CD4-positive, alpha-beta T cell treated with Interleukin-17A for 4 hours (primary cell): Measurements from ENCODE around the gene TRAM2.
A peak's percentile ranks its signal among the peaks of the same experiment; 100 is the strongest.

Experiments used
- DNase-seq: peaks from one replicate; pipeline ENCODE4 v3.0.0-alpha.2; 2020; ENCODE audit warnings: mixed read lengths

Gene TRAM2, protein sequence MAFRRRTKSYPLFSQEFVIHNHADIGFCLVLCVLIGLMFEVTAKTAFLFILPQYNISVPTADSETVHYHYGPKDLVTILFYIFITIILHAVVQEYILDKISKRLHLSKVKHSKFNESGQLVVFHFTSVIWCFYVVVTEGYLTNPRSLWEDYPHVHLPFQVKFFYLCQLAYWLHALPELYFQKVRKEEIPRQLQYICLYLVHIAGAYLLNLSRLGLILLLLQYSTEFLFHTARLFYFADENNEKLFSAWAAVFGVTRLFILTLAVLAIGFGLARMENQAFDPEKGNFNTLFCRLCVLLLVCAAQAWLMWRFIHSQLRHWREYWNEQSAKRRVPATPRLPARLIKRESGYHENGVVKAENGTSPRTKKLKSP

DNA sequence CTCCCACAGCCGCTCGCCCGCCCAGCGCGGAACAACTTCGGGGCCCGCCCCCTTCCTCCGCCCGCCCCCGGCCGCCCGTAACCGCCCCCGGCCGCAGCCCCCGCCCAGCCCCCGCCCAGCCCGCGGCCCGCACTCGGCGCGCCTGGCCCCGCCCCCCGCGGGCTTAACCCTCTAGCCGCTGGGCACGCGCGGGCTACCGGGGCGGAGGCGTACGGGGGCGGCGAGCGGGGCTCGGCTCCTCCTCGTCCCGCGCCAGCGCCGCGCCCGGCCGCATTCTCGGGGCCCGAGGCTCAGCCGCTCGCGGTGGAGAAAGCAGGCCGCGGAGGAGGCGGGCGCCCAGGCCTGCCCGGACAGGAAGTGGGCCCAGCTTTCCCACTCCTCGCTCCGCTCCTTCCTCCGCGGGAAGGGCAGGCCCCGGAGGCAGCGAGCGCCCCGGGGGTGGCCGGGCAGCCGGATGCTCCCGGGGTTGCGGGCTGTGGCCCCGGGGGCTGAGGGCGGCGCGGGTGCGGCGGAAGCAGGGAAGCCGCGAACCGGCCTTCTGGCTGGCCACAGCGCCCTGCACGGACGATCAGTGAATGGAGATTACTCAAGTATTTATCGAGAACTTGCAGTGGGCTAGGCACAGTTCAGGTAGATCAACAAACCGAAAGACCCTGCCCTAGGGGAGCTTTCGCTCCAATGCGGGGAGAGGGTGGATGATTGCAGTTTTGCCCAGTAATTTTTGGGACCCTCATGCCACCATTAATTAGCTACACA lies at the start of gene TRAM2:
TSS of gene TRAM2 (minus strand) at position 39 of the 756 bp plus-strand sequence. CDS start 145 bp downstream, outside the sequence.
- DNase-seq, result peak; percentile 92

DNA sequence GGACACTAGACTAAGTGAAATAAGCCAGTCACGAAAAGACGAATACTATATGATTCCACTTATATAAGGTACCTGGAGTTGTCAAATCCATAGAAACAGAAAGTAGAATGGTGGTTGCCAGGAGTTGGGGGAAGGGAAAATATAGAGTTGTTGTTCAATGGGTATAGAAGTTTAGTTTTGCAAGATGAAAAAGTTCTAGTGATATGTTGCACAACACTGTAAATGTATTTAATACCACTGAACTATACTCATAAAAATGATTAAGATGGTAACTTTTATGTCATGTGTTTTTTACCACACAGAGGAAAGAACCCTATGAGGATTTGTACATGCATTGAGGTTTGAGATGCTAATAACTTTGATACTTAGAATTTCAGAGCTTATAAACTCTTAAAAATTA lies 46.0 kb upstream of the TRAM2 start:
- no peak for DNase-seq

DNA sequence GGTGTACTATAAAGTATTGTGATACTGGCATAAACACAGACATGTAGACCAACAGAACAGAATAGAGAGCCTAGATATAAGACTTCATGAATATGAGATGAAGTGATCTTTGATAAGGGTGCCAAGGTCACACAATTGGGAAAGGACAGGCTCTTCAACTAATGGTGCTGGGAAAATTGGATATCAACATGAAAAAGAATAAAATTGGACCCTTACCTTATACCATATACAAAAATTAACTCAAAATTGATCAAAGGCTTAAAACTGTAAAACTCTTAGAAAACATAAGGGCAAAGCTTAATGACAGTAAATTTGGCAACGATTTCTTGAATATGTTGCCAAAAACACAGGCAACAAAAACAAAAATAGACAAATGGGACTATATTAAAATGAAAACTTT lies 44.8 kb upstream of the TRAM2 start:
- DNase-seq, result no peak

DNA sequence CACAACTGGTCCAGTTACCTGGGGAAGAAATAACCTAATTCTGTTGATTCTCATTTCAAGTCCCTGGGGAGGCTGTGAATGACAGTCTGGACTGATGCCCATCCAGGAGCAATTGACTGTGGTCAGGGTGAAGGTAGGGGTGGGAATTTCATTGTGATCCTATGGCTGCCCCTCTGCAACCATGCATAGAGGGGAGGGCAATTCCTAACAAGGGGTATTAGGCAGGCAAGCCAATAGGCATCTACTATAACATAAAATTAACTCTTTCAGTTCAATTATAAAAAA lies 44.0 kb upstream of the TRAM2 start:
- DNase-seq, result no peak

DNA sequence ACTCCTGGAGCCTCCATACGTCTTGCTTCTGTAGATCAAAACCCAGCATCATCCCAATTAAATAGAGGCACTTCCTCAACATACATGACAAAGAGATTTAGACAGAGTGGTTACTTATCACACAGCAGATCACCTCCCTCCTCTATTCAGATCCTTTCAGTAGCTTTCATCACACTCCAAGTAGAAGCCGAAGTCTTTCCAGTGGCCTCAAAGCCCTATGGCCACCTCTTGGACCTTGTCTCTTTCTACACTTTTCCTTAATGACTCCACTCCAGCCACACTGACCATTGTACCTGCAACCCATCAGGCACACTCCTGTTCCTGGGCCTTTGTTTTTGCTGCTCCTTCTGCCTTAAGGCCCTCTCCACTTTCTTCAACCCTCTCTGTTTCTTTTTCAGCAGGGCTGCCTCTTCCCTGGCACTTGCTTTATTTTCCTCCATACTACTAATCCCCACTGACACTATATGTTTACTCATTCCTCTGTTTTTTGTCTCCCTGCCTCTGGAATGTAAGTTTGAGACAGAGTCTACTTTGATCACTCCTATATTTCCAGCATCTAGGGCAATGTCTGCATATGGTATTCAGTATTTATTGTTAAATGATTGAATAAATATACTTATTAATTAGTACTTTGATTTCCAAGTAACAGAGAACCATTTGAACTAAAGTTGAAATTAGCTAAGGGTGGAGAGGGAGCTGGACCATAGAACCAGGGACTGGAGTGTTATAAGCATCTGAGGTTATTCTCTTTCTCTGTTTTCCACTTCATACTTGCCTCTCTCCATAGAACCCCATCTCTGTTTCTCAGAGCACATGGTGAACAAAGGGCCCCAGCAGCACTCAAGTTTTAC lies 43.4 kb upstream of the TRAM2 start:
- DNase-seq, result no peak

DNA sequence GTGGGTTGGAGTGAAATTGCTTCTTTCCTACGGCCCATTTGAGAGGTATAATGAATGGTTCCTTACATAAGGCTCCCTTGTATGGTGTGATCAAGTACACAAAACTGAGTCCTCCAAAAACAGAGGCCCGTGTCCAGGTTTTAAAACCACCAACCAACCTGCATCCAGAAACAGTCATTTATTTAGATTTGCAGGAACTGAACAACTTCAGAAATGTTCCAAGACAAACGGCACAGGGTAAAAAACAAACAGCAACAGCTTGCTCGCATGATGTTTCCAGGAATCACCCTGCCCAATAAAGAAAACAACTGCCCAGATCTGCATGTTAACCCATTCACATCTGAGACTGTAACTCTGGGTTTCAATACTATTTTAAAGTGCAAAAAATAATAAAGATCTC lies 40.2 kb upstream of the TRAM2 start:
- DNase-seq, result no peak

DNA sequence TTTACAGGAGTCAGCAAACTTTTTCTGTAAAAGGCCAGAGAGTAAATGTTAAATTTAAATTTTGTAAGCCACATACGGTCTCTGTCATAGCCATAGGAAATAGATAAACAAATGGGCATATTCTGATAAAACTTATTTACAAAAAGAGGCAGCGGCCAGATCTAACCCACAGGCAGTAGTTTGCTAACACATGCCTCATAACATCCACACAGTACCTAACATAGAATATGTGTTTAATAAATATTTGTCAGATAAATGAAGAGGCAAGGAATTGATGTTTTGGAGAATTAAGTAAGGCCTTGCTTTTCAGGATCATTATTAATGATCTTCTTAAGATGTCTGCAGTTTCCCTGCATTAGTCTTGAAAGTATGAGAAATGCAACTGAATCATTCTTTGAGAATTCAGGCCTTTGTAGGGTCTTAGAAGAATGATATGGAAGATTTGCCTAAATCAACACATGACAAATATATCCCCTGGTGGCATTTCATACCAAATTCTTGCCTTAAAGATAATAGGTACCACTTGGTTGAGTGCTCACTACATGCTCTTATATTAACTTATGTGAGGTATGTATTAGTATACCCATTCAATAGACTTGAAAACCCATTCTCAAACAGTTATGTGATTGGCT lies 39.3 kb upstream of the TRAM2 start:
- no peak for DNase-seq

DNA sequence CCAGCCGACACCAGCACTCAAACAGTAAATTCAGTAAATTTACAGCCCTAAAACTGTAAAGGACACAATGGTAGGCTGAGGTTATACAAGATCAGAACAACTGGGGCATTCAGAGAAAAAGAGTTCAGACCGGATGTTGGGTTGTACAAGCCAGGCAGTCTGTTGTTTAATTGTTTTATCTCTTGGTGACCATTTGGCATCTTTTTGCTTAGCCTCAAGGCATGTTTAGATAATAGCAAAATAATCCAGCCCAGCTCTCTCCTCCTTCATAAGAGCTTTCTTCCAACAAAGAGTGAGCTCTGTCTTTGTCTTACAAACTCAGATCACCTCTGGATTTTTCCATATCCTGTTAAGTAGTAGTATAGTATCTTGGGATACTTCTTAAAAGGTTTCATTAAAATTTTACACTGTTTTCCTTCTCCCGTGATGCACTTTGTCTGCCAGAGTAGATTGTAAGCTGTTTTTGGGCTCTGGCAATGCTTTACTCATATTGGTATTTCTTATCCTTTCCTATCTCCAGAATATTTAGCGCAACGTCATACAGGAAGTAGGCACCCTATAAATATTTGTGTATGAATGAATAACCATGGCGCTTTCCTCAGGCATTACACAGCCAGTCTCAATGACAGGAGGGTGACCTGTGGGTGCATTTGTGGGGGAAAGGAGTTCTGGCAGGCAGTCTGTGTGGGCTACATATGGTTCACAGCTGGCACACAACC lies 35.6 kb upstream of the TRAM2 start:
- no peak for DNase-seq

DNA sequence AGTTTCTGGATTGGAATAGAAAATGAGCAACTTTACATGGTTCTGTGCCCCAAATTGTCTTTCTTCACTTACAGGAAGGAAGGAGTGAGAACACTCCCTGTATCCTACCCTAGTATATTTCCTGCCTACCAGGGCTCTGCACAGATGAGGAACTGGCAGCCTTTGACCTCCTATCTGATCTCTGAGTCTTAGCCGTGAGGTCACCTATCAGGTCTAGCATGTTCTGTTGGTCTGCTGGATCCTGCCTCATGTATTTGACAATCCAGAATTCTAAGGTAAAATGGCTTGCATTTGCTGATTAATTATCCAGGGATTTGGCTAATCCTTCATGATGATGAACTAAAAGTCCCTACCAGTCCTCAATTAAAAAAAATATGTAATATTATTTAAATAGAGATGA lies 35.0 kb upstream of the TRAM2 start:
- DNase-seq, result no peak

DNA sequence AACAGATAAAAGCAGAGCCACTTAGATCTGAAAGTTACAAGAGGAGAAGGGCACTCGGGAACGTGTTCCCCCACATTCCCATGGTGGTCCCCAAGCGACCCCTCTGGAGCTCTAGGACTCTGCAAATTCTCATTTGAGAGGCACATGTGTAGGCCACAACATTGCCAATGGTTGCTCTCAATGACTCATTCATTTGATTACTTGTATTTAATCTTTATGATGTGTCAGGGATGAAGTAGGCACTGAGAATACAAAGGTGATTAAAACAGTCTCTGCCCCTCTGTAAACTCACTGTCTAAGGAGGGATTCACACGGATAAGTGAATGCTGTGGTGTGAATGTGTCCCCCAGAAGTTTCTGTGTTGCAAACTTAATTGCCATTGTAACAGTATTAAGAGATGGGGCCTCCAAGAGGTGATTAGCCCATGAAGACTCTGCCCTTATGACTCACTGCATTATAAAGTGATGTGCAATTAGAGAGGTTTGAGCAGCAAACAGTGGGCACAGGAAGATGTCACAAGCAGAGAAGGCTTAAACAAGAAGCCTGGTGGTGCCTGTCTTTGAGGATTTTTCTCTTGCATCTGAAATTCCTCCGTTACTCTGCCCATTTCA lies 34.0 kb upstream of the TRAM2 start:
- no peak for DNase-seq

DNA sequence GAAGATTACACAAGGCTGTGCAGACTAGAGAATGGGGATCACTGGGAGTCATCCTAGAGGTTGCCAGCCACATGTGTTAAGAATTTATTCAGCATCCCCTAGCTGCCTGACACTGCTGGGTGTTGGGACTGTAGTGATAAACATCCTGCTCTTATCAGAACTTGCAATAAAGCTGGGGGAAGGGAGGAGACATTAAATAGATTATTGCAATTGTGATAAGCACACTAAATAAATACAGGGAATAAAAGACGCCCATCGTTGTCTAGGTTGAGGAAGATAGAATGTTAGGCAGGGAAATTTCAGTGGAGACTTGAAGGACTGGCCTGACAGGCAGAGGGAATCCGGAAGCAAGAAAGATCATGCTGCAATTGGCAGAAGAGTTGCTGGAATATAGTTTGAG lies 33.2 kb upstream of the TRAM2 start:
- DNase-seq, result no peak

DNA sequence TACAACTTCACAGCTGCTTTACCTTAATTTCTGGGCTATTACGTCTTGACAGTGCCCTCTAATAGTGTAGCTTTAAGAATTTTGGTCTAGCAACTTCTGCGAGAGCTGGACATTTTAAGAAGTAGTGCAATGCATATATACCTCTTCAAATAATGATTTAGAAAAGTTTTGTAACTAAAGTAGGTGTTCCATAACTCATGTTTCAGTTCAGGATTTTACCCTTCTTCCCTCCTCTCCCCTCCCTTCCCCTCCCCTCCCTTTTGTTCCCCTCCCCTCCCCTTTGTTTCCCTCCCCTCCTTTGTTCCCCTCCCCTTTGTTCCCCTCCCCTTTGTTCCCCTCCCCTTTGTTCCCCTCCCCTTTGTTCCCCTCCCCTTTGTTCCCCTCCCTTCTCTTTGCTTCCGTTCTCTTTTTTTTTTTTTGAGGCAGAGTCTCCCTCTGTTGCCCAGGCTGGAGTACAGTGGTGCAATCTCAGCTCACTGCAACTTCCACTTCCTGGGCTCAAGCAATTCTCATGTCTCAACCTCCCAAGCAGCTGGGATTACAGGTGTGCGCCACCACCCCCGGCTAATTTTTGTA lies 28.8 kb upstream of the TRAM2 start:
- no peak for DNase-seq

DNA sequence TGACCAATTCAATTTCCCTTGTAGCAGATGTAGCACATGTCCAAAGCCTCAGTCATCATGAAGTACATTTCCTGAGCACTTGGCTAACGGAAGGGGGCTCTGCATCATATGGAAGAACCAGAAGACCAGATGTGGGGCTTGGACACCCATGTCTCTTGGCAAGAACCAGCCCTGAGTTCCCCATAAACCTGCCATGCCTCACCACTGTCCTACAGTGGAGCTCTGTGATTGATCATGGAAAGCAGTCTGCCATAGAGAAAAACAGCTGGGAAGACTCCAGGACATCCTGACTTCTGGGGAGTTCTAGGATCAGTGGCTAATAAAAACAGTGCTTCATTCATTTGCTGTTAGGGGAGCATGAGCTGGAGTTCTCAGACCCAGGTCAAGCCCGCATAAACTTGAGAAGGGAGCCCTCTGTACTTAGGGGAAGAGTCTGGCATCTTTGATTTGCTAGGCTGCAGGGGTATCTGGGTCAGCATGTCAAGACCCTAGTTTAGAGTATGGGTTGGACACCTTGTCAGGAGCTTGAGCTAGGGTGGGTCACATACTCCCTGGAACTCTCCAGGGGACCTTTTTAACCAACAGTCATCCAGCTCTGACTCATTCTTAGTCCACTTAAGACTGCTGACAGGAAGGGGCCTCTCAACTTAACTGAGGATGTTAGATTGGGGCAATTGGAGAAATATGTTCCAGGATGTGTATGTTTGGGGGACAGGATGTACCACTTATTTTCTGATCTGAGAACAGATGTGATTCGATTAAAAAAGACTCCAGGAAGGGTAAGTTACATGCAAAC lies 26.3 kb upstream of the TRAM2 start:
- no peak for DNase-seq

DNA sequence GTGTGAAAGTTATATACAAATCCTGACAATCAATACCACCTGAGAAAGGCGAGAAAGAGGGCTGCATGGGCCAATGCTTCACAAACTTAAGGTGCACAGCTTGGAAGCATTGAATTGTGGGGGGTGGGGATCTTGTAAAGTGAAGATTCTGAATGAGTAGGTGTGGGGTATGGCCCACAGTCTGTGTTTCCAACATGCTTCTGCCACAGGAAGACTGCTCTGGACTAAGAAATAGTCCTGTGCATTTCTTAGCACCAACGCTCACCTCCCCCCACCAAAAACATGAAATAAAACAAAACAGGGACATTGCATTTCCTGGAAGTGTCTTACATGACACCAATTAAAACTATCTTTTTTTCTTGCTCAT lies 21.9 kb upstream of the TRAM2 start:
- no peak for DNase-seq

DNA sequence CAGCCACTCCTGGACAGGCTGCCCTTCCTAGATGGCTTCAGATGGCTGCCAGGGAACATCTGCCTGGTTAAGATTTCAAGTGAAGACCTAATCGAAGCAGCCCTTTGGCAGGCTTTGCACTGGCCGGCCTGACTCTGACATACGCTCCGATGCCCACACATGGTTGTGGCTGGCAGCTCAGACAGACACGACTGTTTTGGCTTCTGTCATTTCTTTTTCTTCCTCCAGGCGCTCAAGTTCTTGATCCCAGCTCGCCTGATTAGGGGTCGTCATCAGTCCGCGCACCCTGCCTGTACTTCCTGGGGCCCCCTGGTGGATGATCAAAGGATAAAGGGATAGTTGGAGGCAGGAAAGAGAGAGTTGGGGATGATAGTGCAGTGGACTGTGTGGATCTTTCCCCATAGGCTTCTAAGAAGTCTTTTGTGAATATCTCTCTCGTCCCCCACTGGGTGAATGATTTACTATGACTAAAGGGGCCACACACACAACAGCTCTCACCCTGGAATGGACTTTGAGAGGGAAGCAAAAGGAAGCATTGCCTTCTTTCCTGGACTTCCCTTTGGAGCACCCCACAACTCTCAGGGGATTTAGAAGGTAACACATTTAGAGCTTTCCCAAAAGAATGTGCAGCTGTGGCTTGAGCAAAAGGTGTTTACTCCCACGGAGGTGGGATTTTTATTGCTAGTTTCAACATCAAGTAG lies 21.4 kb upstream of the TRAM2 start:
- DNase-seq, result peak; percentile 33

DNA sequence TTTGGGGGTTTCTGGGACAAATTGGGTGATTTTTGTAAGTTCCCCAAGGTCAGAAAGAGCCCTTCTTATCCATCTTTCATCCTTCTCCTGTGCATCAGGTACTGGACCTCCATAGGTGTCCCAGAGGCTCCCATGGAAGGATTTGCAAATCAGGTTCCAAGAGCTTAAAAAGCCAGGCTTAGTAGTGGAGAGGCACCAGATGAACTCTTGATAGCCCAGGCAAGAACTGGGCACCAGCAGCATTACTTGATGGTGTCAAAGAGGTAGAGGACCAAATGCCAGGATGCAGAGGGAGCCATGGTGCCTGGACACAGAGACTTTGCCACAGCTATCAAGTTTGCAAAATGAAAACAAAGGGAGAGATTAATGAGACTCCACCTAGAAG lies 20.9 kb upstream of the TRAM2 start:
- no peak for DNase-seq

DNA sequence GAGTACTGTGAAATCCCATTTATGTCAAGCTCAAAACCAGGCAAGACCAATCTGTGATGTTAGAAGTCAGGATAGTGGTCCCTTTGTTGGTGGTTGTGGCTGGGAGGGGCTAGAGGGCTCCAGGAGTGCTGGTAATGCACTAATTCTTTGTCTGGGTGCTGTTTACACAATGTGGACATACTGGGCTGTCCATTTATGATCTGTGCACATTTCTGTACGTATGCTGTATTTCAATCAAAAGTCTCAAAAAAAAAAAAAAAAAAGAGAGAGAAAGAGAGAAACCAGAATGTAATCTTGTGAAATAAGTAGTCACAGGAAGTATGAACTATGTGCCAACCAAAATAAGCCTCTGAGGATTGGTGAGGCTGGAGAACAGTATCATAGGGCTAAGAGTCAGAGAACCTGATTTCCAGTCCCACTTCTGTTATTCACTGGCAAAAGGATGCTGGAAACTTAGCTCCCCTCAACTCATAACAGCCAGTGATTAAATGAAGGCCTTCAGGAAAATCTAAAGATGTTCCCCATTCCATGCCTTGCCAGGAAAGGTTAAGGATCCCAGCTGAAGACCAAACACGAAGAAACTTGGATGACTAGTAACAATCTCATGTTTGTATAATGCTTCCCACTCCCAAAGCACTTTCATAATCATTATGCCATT lies 19.6 kb upstream of the TRAM2 start:
- no peak for DNase-seq

DNA sequence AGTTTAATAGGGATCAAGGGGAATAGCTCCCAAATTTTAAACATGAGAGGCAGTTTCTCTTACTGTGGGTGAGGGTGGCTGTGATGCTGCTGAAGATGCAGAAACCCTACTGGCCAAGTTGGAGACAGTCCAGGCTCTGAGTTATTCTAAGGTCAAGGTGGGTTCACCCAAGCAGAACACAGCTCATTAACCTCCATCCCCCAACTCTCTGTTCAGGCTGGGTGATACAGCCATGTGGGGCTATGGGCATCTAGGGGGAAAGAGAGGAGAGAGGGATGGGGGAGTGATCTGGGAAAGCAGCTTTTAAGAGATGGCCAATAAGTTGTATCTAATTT lies 18.9 kb upstream of the TRAM2 start:
- DNase-seq, result no peak

DNA sequence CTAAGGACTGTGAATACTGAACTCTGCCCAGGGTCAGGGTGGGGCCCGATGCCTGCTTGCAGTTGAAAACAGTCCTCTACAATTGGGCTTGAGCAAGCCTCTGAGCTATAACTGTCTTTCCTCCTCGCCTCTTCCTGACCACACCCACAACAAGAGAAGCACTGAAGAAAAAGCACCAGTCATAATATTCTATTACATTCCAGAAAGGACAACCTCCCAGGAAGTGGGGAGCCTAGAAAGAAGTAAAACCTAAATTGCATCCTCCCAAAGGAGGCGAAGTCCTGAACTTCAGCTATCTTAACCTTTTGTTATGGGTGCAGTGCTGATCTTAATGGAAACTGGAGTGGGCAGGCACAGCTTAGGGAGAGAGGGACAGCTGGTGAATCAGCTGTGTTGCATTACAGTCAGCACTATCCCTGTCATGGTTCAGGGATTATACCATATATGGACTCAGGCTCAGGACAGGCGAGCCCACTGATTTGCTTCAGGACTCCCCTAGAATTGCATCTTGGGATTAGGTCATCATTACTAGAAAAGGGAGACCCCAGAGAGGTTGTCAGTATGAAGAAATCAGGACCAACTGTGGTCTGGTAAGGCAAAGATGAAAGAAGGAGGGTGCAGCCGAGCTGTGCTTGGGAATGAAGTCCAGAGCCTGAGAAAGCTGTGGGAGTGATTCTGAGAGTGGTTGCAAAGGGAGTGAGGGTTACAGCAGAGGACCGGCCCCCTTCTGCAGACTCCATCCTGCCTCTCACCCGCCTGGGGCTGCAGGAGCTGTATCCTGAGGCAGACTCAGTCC lies 18.3 kb upstream of the TRAM2 start:
- no peak for DNase-seq
